H1 (cell line): ENCODE data around the gene GSTM2. TPM values are rescaled to one million over a fixed set of nuclear protein-coding genes. Genes with fewer than 3 reads are reported as not detected.

Source experiments
- CHD1 ChIP-seq: IDR thresholded peaks from 2 replicates; pipeline ENCODE4 v1.6.1; 2012; ENCODE audit warnings: low read depth, low read length, improper control_type of control experiment
- CREB1 ChIP-seq: IDR thresholded peaks from 2 replicates; pipeline ENCODE4 v1.6.1; 2012; ENCODE audit warnings: inconsistent platforms
- PHF8 ChIP-seq: fragments of 200-600 bp; sonication (generic); conservative IDR thresholded peaks from 2 replicates; pipeline ENCODE4 v1.7.1; 2012; ENCODE audit warnings: low read depth, mild to moderate bottlenecking, inconsistent platforms, low read length, moderate library complexity
- RNF2 ChIP-seq: fragments of 200-900, 300-1000 bp; sonication (generic); IDR thresholded peaks from 2 replicates; pipeline ENCODE4 v1.7.1; 2016; ENCODE audit warnings: borderline replicate concordance, low read depth, mild to moderate bottlenecking, antibody characterized with exemption, low read length; ENCODE audit not compliant: poor library complexity, severe bottlenecking; ENCODE audit errors: missing control alignments
- polyA plus RNA-seq, 7 experiments: library from polyadenylated mRNA; depleted of rRNA in 3 of 7; stranded (reverse) in 5 of 7; unstranded in 2 of 7; fragments of >200 nt in 5 of 7; fragments of 200-250 nt in 2 of 7; gene quantifications; 1 replicate in 5 of 7; 2 replicates in 1 of 7; 4 replicates in 1 of 7; pipeline versions ENCODE4 v1.2.1 to v1.2.3, GENCODE V29; 2011 to 2013; ENCODE audit warnings: missing spikeins in 2 of 7, mixed read lengths in 2 of 7
- total RNA-seq: library from RNA; stranded (reverse); fragmentation: NEBNext Ultra II Directional; extraction: Animal tissue kit (Norgen Biotek cat#: 25700); gene quantifications from 2 replicates; pipeline ENCODE4 v1.2.1, GENCODE V29; 2021

GSTM2 gene
- total and polyA plus RNA-seq, 2 of the 8 experiments (the other 6 are each of a cell fraction or from before 2014, with no cell fraction given) = 9.6 to 23.1 TPM

GRCh38 chr1:109644670-109645069 is 23.2 kb upstream of the GSTM2 start (continued):
- TF ChIP-seq CHD1 (no peak), RNF2 (no peak), PHF8 (no peak), CREB1 (no peak)
